PC-3 (cell line): ENCODE data around the gene NPEPL1.

Experiments
- CTCF ChIP-seq: fragments of 300-600 bp; sonication (generic); conservative IDR thresholded peaks from 2 replicates; pipeline ENCODE4 v1.5.1; 2017; ENCODE audit warnings: antibody characterized with exemption, low read depth, mild to moderate bottlenecking, low read length
- EZH2 ChIP-seq: fragments of 300-600 bp; sonication (generic); IDR thresholded peaks from one replicate; pipeline ENCODE4 v1.6.1; 2017; ENCODE audit warnings: antibody characterized with exemption, mild to moderate bottlenecking, low read length; ENCODE audit not compliant: unreplicated experiment

GRCh38 chr20:58657986-58658385 lies 34.6 kb upstream of the NPEPL1 start:
- no peak for TF ChIP-seq CTCF
- no peak for TF ChIP-seq EZH2
